Measurements from ENCODE around the gene NXPE4.

Gene NXPE4

GRCh38 chr11:114596175-114596919 lies 761 bp upstream of the NXPE4 start:
- H3K9me2 ChIP-seq (replicated peaks; ENCODE audit: insufficient read depth, low read length) = no peaks in the 10 kb centered on the region
- H3K9me3 ChIP-seq (ENCODE audit: insufficient read depth, low read length) = no peaks in the 10 kb centered on the region
- TF ChIP-seq EZH2phosphoT487 (conservative IDR thresholded peaks at IDR 0.05; ENCODE audit: low read length) (no peak), CTCF (IDR thresholded peaks at IDR 0.05; ENCODE audit: insufficient read depth, low read length, poor library complexity, severe bottlenecking) (no peak)
- H3K27ac ChIP-seq (ENCODE audit: low read depth, low read length) = no peak overlapping the region
- no peak overlapping the region for H3K4me2 ChIP-seq (ENCODE audit: low read depth, low read length, poor library complexity, severe bottlenecking)
- H3K36me3 ChIP-seq (ENCODE audit: low read length) = no peaks in the 10 kb centered on the region
- H4K20me1 ChIP-seq (ENCODE audit: low read depth, low read length) = no peaks in the 10 kb centered on the region
- no peak overlapping the region for H2AFZ ChIP-seq (ENCODE audit: low read depth, low read length, severe bottlenecking)
- no peaks in the 10 kb centered on the region for H3F3A ChIP-seq (ENCODE audit: insufficient read depth)
- H3K27me3 ChIP-seq (ENCODE audit: low read length) = no peaks in the 10 kb centered on the region
- H3K9ac ChIP-seq (ENCODE audit: low read length) = no peak overlapping the region
- no peak overlapping the region for H3K4me3 ChIP-seq (ENCODE audit: insufficient read depth, low read length, poor library complexity, severe bottlenecking)
- H3K79me2 ChIP-seq (ENCODE audit: insufficient read depth, low read length) = no peaks in the 10 kb centered on the region

- no peak for TF ChIP-seq CTCF (IDR thresholded peaks at IDR 0.05; ENCODE audit: insufficient read depth, low read length, poor library complexity, severe bottlenecking)
- TF ChIP-seq EZH2phosphoT487 (conservative IDR thresholded peaks at IDR 0.05; ENCODE audit: low read length) = no peak
- H3K4me2 ChIP-seq (ENCODE audit: low read depth, low read length, poor library complexity, severe bottlenecking) = no peak overlapping the region
- no peaks in the 10 kb centered on the region for H3K27me3 ChIP-seq (ENCODE audit: low read length)
- no peaks in the 10 kb centered on the region for H3K36me3 ChIP-seq (ENCODE audit: low read length)
- H3K79me2 ChIP-seq (ENCODE audit: insufficient read depth, low read length) = no peaks in the 10 kb centered on the region
- no peaks in the 10 kb centered on the region for H3K9me2 ChIP-seq (replicated peaks; ENCODE audit: insufficient read depth, low read length)
- no peak overlapping the region for H3K4me3 ChIP-seq (ENCODE audit: insufficient read depth, low read length, poor library complexity, severe bottlenecking)
- H3K27ac ChIP-seq (ENCODE audit: low read depth, low read length) = no peak overlapping the region
- H3K9ac ChIP-seq (ENCODE audit: low read length) = no peak overlapping the region
- H4K20me1 ChIP-seq (ENCODE audit: low read depth, low read length) = no peaks in the 10 kb centered on the region
- H3K9me3 ChIP-seq (ENCODE audit: insufficient read depth, low read length) = no peaks in the 10 kb centered on the region
- no peak overlapping the region for H2AFZ ChIP-seq (ENCODE audit: low read depth, low read length, severe bottlenecking)
- no peaks in the 10 kb centered on the region for H3F3A ChIP-seq (ENCODE audit: insufficient read depth)
Measured at GRCh38 chr11:114594703-114595102, 883 bp downstream of the NXPE4 start.

GRCh38 chr11:114587398-114587953 lies 8.1 kb downstream of the NXPE4 start:
- Histone ChIP-seq H3F3A (ENCODE audit: insufficient read depth) (peaks cover 10% of the 10 kb centered on the region), H3K9me2 (replicated peaks; ENCODE audit: insufficient read depth, low read length) (no peaks in the 10 kb centered on the region), H3K79me2 (ENCODE audit: insufficient read depth, low read length) (no peaks in the 10 kb centered on the region), H3K36me3 (ENCODE audit: low read length) (no peaks in the 10 kb centered on the region), H3K27me3 (ENCODE audit: low read length) (no peaks in the 10 kb centered on the region), H3K4me2 (ENCODE audit: low read depth, low read length, poor library complexity, severe bottlenecking) (no peak overlapping the region), H2AFZ (ENCODE audit: low read depth, low read length, severe bottlenecking) (no peak overlapping the region), H3K4me3 (ENCODE audit: insufficient read depth, low read length, poor library complexity, severe bottlenecking) (no peak overlapping the region), H4K20me1 (ENCODE audit: low read depth, low read length) (no peaks in the 10 kb centered on the region), H3K27ac (ENCODE audit: low read depth, low read length) (no peak overlapping the region), H3K9ac (ENCODE audit: low read length) (no peak overlapping the region), H3K9me3 (ENCODE audit: insufficient read depth, low read length) (peaks cover 33% of the 10 kb centered on the region; the same call in 1 of the 2 replicates)
- TF ChIP-seq EZH2phosphoT487 (conservative IDR thresholded peaks at IDR 0.05; ENCODE audit: low read length) (no peak), CTCF (IDR thresholded peaks at IDR 0.05; ENCODE audit: insufficient read depth, low read length, poor library complexity, severe bottlenecking) (no peak)
